HepG2 (cell line): Measurements from ENCODE around the gene ARHGEF4. TPM values are rescaled to one million over a fixed set of nuclear protein-coding genes. Genes with fewer than 3 reads are reported as not detected.

Experiments
- ATAC-seq: fragments of 200-7000 bp; cut with Tn5 transposase; 3 replicates; pipeline ENCODE4 v1.9.1; 2020; ENCODE audit warnings: mild to moderate bottlenecking, moderate library complexity
- BruUV-seq: library from RNA; stranded (reverse); fragments of 400-500 nt; replicated peaks from 2 replicates; lab custom pipeline; 2021; lab: Mats Ljungman, UMichigan
- CTCF ChIA-PET: fragments of 300-600 bp; formaldehyde crosslinking; extraction: SDS; loops from one replicate; lab custom pipeline; 2021; ENCODE audit warnings: low total read pairs, inconsistent platforms, low intra/inter-chr PET ratio; lab: Yijun Ruan, JAX
- POLR2A ChIA-PET: fragments of 350-600 bp; sonication (Branson Sonifier 250); formaldehyde crosslinking; loops from one replicate; lab custom pipeline; 2020; ENCODE audit warnings: antibody characterized with exemption, inconsistent platforms; lab: Yijun Ruan, JAX
- DNase-seq: peaks from one replicate; pipeline ENCODE4 v3.0.0-alpha.2; 2015; ENCODE audit warnings: low spot score
- FAIRE-seq: peaks from 3 replicates; lab custom pipeline; 2011; peaks lifted over from hg19 to GRCh38; lab: Jason Lieb, UNC
- H2AFZ ChIP-seq: one replicate; pipeline ENCODE4 v1.6.1; 2011; ENCODE audit warnings: low read length, inconsistent platforms
- H3K27ac ChIP-seq: fragments of 300-600 bp; 3 replicates; pipeline ENCODE4 v1.8.0; 2011; ENCODE audit warnings: mixed run types, mild to moderate bottlenecking, mixed read lengths, low read length, inconsistent platforms; ENCODE audit not compliant: insufficient read depth; ENCODE audit errors: extremely low read length
- H3K27me3 ChIP-seq, 2 experiments: fragments of 200-600 bp in 1 of 2; 2 replicates in 1 of 2; 3 replicates in 1 of 2; pipeline versions ENCODE4 v1.6.0 to v1.8.0; 2011; ENCODE audit warnings: low read length in 2 of 2, mild to moderate bottlenecking in 2 of 2, moderate library complexity in 2 of 2, inconsistent platforms in 1 of 2; ENCODE audit not compliant: insufficient read depth in 2 of 2, control insufficient read depth in 1 of 2
- H3K36me3 ChIP-seq, 2 experiments: fragments of 200-600 bp in 1 of 2; replicated peaks in 1 of 2; 2 replicates in 1 of 2; 3 replicates in 1 of 2; pipeline versions ENCODE4 v1.5.1 to v1.8.0; 2011; ENCODE audit warnings: low read length in 2 of 2, inconsistent platforms in 1 of 2; ENCODE audit not compliant: insufficient read depth in 2 of 2, control insufficient read depth in 1 of 2
- H3K4me1 ChIP-seq: 2 replicates; pipeline ENCODE4 v1.5.1; 2012; ENCODE audit warnings: low read length, inconsistent platforms; ENCODE audit not compliant: insufficient read depth
- H3K4me2 ChIP-seq: 2 replicates; pipeline ENCODE4 v1.6.0; 2011; ENCODE audit warnings: low read depth, low read length, inconsistent platforms
- H3K4me3 ChIP-seq, 3 experiments: fragments of 200-600 bp in 1 of 3; sonication (generic), shearing (Covaris generic) in 1 of 3; replicated peaks in 1 of 3; 2 replicates each; pipeline ENCODE4 v1.5.1; 2011 to 2016; ENCODE audit warnings: low read length in 3 of 3, inconsistent platforms in 2 of 3, low read depth in 2 of 3, mild to moderate bottlenecking in 2 of 3, control low read depth in 1 of 3, mixed read lengths in 1 of 3; ENCODE audit not compliant: insufficient read depth in 1 of 3
- H3K79me2 ChIP-seq: one replicate; pipeline ENCODE4 v1.6.1; 2011; ENCODE audit warnings: low read length, inconsistent platforms; ENCODE audit not compliant: insufficient read depth
- H3K9ac ChIP-seq: 2 replicates; pipeline ENCODE4 v1.6.0; 2011; ENCODE audit warnings: mild to moderate bottlenecking, low read depth, low read length, inconsistent platforms; ENCODE audit not compliant: insufficient read depth
- H3K9me3 ChIP-seq: 2 replicates; pipeline ENCODE4 v1.5.1; 2012; ENCODE audit warnings: mild to moderate bottlenecking, low read length
- H4K20me1 ChIP-seq: 2 replicates; pipeline ENCODE4 v1.6.0; 2011; ENCODE audit warnings: inconsistent platforms, mild to moderate bottlenecking, low read length, moderate library complexity; ENCODE audit not compliant: insufficient read depth
- CC2D1A ChIP-seq: sonication (generic); formaldehyde crosslinking; IDR thresholded peaks from 2 replicates; pipeline ENCODE4 v1.8.1; 2023; ENCODE audit warnings: mild to moderate bottlenecking, missing genetic modification reagents
- MATR3 ChIP-seq: sonication (generic); formaldehyde crosslinking; IDR thresholded peaks from 2 replicates; pipeline ENCODE4 v1.4.0; 2020; ENCODE audit warnings: missing genetic modification reagents
- SRSF1 ChIP-seq: fragments of 200-400 bp; formaldehyde crosslinking; optimal IDR thresholded peaks from 2 replicates; pipeline ENCODE3; 2017; ENCODE audit warnings: mild to moderate bottlenecking, low read depth, low read length, moderate library complexity
- TOPORS ChIP-seq: sonication (generic); formaldehyde crosslinking; IDR thresholded peaks from 2 replicates; pipeline ENCODE4 v1.8.0; 2023; ENCODE audit warnings: mild to moderate bottlenecking, missing genetic modification reagents
- ZMYM3 ChIP-seq: sonication (generic); formaldehyde crosslinking; IDR thresholded peaks from 2 replicates; pipeline ENCODE4 v1.5.1; 2020; ENCODE audit warnings: mild to moderate bottlenecking, missing genetic modification reagents
- ZNF230 ChIP-seq: sonication (generic); formaldehyde crosslinking; IDR thresholded peaks from 2 replicates; pipeline ENCODE4 v1.4.0; 2020; ENCODE audit warnings: mild to moderate bottlenecking, missing genetic modification reagents
- ZNF33B ChIP-seq: sonication (generic); formaldehyde crosslinking; IDR thresholded peaks from 2 replicates; pipeline ENCODE4 v1.5.1; 2020; ENCODE audit warnings: mild to moderate bottlenecking, missing genetic modification reagents
- ZNF564 ChIP-seq: sonication (generic); formaldehyde crosslinking; IDR thresholded peaks from 2 replicates; pipeline ENCODE4 v1.8.1; 2023; ENCODE audit warnings: mild to moderate bottlenecking, missing genetic modification reagents
- WGBS: methylation state at CpG from one replicate; pipeline ENCODE4 v1.1.6; 2017; ENCODE audit warnings: low lambda C conversion rate; 5-methylcytosine and 5-hydroxymethylcytosine counted together
- in situ Hi-C: cut with HindIII; loops from 2 replicates; pipeline ENCODE4 v1.10.0; 2017; ENCODE audit warnings: low pct_unique_long_range_greater_than_20kb; ENCODE audit not compliant: extremely low pct_ligation_motif_present
- intact Hi-C: fragments of 100-400 bp; cut with micrococcal nuclease; formaldehyde crosslinking; loops from one replicate; pipeline ENCODE4 v1.10.0; 2022; ENCODE audit not compliant: unreplicated experiment
- polyA plus RNA-seq, 8 experiments: library from polyadenylated mRNA; depleted of rRNA in 3 of 8; stranded (reverse) in 7 of 8; unstranded in 1 of 8; fragments of >200 nt; fragmentation: Illumina TruSeq in 4 of 8; extraction: Trizol in 4 of 8; gene quantifications; 2 replicates each; pipeline versions ENCODE4 v1.2.1 to v1.2.3, GENCODE V29; 2011 to 2016; ENCODE audit warnings: low read depth in 4 of 8, missing spikeins in 1 of 8, mixed read lengths in 1 of 8; ENCODE audit not compliant: insufficient read depth in 1 of 8
- total RNA-seq, 5 experiments: library from RNA; depleted of rRNA; stranded (reverse); fragments of >200 nt; fragmentation: Illumina TruSeq; extraction: Trizol; gene quantifications; 2 replicates each; pipeline ENCODE4 v1.2.3, GENCODE V29; 2016; ENCODE audit warnings: low read depth in 1 of 5
- TF ChIP-seq, protein P1 (sequence below): sonication (generic); formaldehyde crosslinking; IDR thresholded peaks from 2 replicates; pipeline ENCODE4 v1.5.1; 2020; ENCODE audit warnings: missing genetic modification reagents, mild to moderate bottlenecking, borderline replicate concordance
- TF ChIP-seq, protein P2 (sequence below): sonication (generic); formaldehyde crosslinking; IDR thresholded peaks from 2 replicates; pipeline ENCODE4 v1.4.0; 2020; ENCODE audit warnings: missing genetic modification reagents
- TF ChIP-seq, protein P3 (sequence below): sonication (generic); formaldehyde crosslinking; IDR thresholded peaks from 2 replicates; pipeline ENCODE4 v1.5.1; 2020; ENCODE audit warnings: missing genetic modification reagents, mild to moderate bottlenecking, borderline replicate concordance

The ARHGEF4 gene
- total and polyA plus RNA-seq, 2 of the 13 experiments (the other 11 are each of a cell fraction or from before 2014, with no cell fraction given) = 0.11 to 0.13 TPM

DNA sequence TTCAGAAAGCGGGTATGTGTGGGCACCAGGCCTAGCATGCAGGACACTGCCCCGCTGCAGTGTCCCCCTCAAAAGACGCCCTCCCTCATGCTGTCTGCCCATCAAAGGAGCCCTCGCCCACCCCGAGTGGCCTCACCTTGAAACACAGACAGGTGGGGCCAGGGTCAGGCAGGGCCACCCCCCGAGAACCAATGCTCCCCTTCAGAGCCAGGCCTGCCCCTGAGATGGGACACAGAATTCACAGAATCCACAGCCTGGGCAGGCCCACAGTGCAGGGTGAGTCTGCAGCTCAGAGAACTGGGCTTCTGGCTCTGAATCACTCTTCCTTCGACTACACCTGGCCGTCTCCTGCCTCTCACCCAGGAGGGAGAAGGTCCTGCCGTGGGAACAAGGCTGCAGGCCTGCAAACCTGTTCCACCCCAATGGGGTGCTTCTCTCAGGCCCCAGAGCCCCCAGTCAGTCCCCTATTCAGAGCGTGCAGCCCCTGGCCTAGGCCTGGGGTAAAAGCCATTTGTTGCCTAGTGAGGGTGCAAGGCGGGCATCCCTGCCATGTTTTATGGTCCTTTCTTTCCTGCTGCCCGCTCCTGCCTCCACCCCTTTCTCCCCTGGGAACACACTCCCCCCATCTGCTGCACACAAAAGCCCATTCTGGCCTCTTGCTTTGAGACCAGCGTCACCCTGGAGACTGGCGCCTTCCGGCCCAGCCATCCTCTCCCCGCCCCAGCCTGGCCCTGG, 11.3 kb upstream of the ARHGEF4 start:
- H3K36me3 ChIP-seq = no peaks in the 10 kb centered on the region
- H3K27ac ChIP-seq = no peak overlapping the region
- POLR2A ChIA-PET = no interaction called here
- H3K79me2 ChIP-seq = no peaks in the 10 kb centered on the region
- no peak overlapping the region for H2AFZ ChIP-seq
- intact Hi-C loops = no loop called here
- no peaks in the 10 kb centered on the region for H3K9me3 ChIP-seq
- H3K9ac ChIP-seq = no peak overlapping the region
- 32% methylated on average over 11 of the region's 16 CpGs for WGBS
- H3K4me2 ChIP-seq = no peak overlapping the region
- no peak; the same call in 2 of the 3 replicates for ATAC-seq
- no peak overlapping the region for H3K4me3 ChIP-seq
- DNase-seq = no peak
- no peak for FAIRE-seq
- CTCF ChIA-PET = no interaction called here
- no TSS peak for BruUV-seq
- TF ChIP-seq CC2D1A (no peak), ZNF33B (no peak), ZMYM3 (no peak), ZNF564 (CRISPR knock-in tag) (no peak), TOPORS (CRISPR knock-in tag) (no peak), ZNF230 (CRISPR knock-in tag) (no peak), SRSF1 (no peak), MATR3 (CRISPR knock-in tag) (no peak)
- TF ChIP-seq, protein P1, sequence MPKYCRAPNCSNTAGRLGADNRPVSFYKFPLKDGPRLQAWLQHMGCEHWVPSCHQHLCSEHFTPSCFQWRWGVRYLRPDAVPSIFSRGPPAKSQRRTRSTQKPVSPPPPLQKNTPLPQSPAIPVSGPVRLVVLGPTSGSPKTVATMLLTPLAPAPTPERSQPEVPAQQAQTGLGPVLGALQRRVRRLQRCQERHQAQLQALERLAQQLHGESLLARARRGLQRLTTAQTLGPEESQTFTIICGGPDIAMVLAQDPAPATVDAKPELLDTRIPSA = no peak
- TF ChIP-seq, protein P2, sequence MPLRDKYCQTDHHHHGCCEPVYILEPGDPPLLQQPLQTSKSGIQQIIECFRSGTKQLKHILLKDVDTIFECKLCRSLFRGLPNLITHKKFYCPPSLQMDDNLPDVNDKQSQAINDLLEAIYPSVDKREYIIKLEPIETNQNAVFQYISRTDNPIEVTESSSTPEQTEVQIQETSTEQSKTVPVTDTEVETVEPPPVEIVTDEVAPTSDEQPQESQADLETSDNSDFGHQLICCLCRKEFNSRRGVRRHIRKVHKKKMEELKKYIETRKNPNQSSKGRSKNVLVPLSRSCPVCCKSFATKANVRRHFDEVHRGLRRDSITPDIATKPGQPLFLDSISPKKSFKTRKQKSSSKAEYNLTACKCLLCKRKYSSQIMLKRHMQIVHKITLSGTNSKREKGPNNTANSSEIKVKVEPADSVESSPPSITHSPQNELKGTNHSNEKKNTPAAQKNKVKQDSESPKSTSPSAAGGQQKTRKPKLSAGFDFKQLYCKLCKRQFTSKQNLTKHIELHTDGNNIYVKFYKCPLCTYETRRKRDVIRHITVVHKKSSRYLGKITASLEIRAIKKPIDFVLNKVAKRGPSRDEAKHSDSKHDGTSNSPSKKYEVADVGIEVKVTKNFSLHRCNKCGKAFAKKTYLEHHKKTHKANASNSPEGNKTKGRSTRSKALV = no peak
- TF ChIP-seq, protein P3, sequence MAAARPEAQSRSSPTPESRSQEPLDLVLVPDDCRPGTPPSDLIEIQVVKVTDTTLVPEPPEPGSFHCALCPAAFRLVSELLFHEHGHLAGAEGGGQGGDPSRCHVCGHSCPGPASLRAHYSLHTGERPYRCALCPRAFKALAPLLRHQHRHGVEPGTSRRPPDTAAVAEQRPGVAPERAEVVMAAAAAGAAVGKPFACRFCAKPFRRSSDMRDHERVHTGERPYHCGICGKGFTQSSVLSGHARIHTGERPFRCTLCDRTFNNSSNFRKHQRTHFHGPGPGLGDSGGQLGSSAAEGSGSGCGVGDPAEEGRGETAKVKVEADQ (CRISPR knock-in tag) = no peak
- TF ChIP-seq, all 625 proteins: peak for 0
- Histone ChIP-seq H4K20me1 (no peaks in the 10 kb centered on the region), H3K4me1 (no peaks in the 10 kb centered on the region), H3K27me3 (peaks cover 3 to 54% of the 10 kb centered on the region in 2 experiments; a peak in 3 of 5 replicates)
- in situ Hi-C loops = no loop called here
